GM12891 (cell line): ENCODE data around the gene GADD45G.

Experiments
- DNase-seq: peaks from one replicate; pipeline ENCODE4 v3.0.0; 2011; ENCODE audit warnings: low spot score; ENCODE audit not compliant: insufficient read length
- FAIRE-seq: peaks from 2 replicates; lab custom pipeline; 2011; peaks lifted over from hg19 to GRCh38; lab: Jason Lieb, UNC
- PAX5 ChIP-seq: IDR thresholded peaks from 2 replicates; pipeline ENCODE4 v1.6.1; 2011; ENCODE audit warnings: low read length, moderate library complexity, mild to moderate bottlenecking; ENCODE audit not compliant: insufficient read depth, severe bottlenecking
- POLR2A ChIP-seq: IDR thresholded peaks from 2 replicates; pipeline ENCODE4 v1.6.1; 2011; ENCODE audit warnings: low read depth, low read length, control low read depth
- POLR2AphosphoS5 ChIP-seq: IDR thresholded peaks from 2 replicates; pipeline ENCODE4 v1.6.1; 2011; ENCODE audit warnings: low read depth, low read length, control low read depth
- POU2F2 ChIP-seq: IDR thresholded peaks from 2 replicates; pipeline ENCODE4 v1.6.1; 2011; ENCODE audit warnings: low read depth, mild to moderate bottlenecking, control low read depth, low read length, moderate library complexity
- SPI1 ChIP-seq: IDR thresholded peaks from 2 replicates; pipeline ENCODE4 v1.6.1; 2011; ENCODE audit warnings: low read depth, low read length, control low read depth
- TAF1 ChIP-seq: IDR thresholded peaks from 2 replicates; pipeline ENCODE4 v1.6.1; 2011; ENCODE audit warnings: low read depth, low read length, control low read depth

GADD45G gene

GRCh38 chr9:89633920-89634319 lies 29.1 kb downstream of the GADD45G start:
- no peak for FAIRE-seq
- TF ChIP-seq SPI1 (no peak), POLR2AphosphoS5 (no peak), POLR2A (no peak), POU2F2 (no peak), TAF1 (no peak), PAX5 (no peak)

GRCh38 chr9:89634995-89635742 lies 30.4 kb downstream of the GADD45G start:
- no peak for DNase-seq
- TF ChIP-seq POLR2AphosphoS5 (no peak), POU2F2 (no peak), SPI1 (no peak), POLR2A (no peak), TAF1 (no peak), PAX5 (no peak)
- FAIRE-seq = no peak

More at GRCh38 chr9:89633920-89634319, 29.1 kb downstream of the GADD45G start:
- DNase-seq = no peak

- DNase-seq (no peak), FAIRE-seq (no peak)
- no peak for TF ChIP-seq POLR2A
- TF ChIP-seq POLR2AphosphoS5 = no peak
- TF ChIP-seq SPI1 = no peak
Observed at GRCh38 chr9:89635816-89636215, 31.0 kb downstream of the GADD45G start.

GRCh38 chr9:89637787-89638186 lies 33.0 kb downstream of the GADD45G start:
- no peak for FAIRE-seq
- no peak for TF ChIP-seq SPI1
- TF ChIP-seq PAX5 = no peak
- no peak for TF ChIP-seq POLR2AphosphoS5
- TF ChIP-seq POLR2A = no peak
- no peak for TF ChIP-seq TAF1
- TF ChIP-seq POU2F2 = no peak

GRCh38 chr9:89638359-89638758 lies 33.5 kb downstream of the GADD45G start:
- no peak for TF ChIP-seq PAX5
- no peak for TF ChIP-seq SPI1
- no peak for TF ChIP-seq TAF1
- no peak for TF ChIP-seq POLR2AphosphoS5
- TF ChIP-seq POU2F2 = no peak
- no peak for TF ChIP-seq POLR2A
- DNase-seq = no peak
- no peak for FAIRE-seq

More at GRCh38 chr9:89637787-89638186, 33.0 kb downstream of the GADD45G start:
- DNase-seq = no peak

GRCh38 chr9:89638893-89639292 lies 34.1 kb downstream of the GADD45G start:
- DNase-seq (no peak), FAIRE-seq (no peak)
- no peak for TF ChIP-seq TAF1
- no peak for TF ChIP-seq PAX5
- TF ChIP-seq SPI1 = no peak
- TF ChIP-seq POLR2AphosphoS5 = no peak
- TF ChIP-seq POLR2A = no peak
- no peak for TF ChIP-seq POU2F2

- no peak for FAIRE-seq
- DNase-seq = no peak
- TF ChIP-seq TAF1 (no peak), POLR2AphosphoS5 (no peak), POU2F2 (no peak), SPI1 (no peak), PAX5 (no peak), POLR2A (no peak)
Observed at GRCh38 chr9:89639367-89639795, 34.6 kb downstream of the GADD45G start.

- DNase-seq (no peak), FAIRE-seq (no peak)
- TF ChIP-seq SPI1 (no peak), PAX5 (no peak), POLR2AphosphoS5 (no peak), TAF1 (no peak), POLR2A (no peak), POU2F2 (no peak)
Observed at GRCh38 chr9:89639961-89640360, 35.1 kb downstream of the GADD45G start.

- FAIRE-seq (no peak), DNase-seq (no peak)
- TF ChIP-seq POLR2A = no peak
Observed at GRCh38 chr9:89640361-89640760, 35.5 kb downstream of the GADD45G start.

GRCh38 chr9:89640801-89641200 lies 36.0 kb downstream of the GADD45G start:
- DNase-seq (no peak), FAIRE-seq (no peak)
- TF ChIP-seq POLR2AphosphoS5 (no peak), POLR2A (no peak), PAX5 (no peak), TAF1 (no peak), SPI1 (no peak), POU2F2 (no peak)
